ENCODE results near the gene SGTA.
"Not testable (repeated sequence)": the region's sequence is repeated elsewhere in the genome, so short reads cannot be mapped to it uniquely, and the experiment has no call there.

The SGTA gene

GRCh38 chr19:2722541-2723344, 60.3 kb downstream of the SGTA start:
- no peak for DNase-seq

- DNase-seq, result no peak
Measured at GRCh38 chr19:2721570-2722540, 61.2 kb downstream of the SGTA start.

- no peak for DNase-seq
Measured at GRCh38 chr19:2720777-2721569, 62.1 kb downstream of the SGTA start, which contains the start of gene DIRAS1. TSS of gene DIRAS1 (minus strand) at chr19:2721372. CDS start at chr19:2717806, 3,566 bp downstream.

GRCh38 chr19:2719920-2720776, 62.9 kb downstream of the SGTA start:
- DNase-seq, result peak in 1 of 2 experiments; percentile 45

- no peak for DNase-seq
Measured at GRCh38 chr19:2719232-2719735, 63.8 kb downstream of the SGTA start.

GRCh38 chr19:2717638-2718541, 65.2 kb downstream of the SGTA start:
- no peak for DNase-seq

- no peak for DNase-seq
Measured at GRCh38 chr19:2716722-2717637, 66.1 kb downstream of the SGTA start.

- DNase-seq, result no peak
Measured at GRCh38 chr19:2716275-2716650, 66.8 kb downstream of the SGTA start.

GRCh38 chr19:2715470-2716274, 67.4 kb downstream of the SGTA start:
- no peak for DNase-seq

GRCh38 chr19:2714531-2715269, 68.4 kb downstream of the SGTA start:
- DNase-seq, result no peak

- DNase-seq, result not testable (repeated sequence)
Measured at GRCh38 chr19:2714102-2714501, 69.0 kb downstream of the SGTA start.

- DNase-seq, result not testable (repeated sequence)
Measured at GRCh38 chr19:2713170-2713569, 69.9 kb downstream of the SGTA start.

- DNase-seq, result no peak
Measured at GRCh38 chr19:2711875-2712205, 71.2 kb downstream of the SGTA start.

GRCh38 chr19:2711172-2711874, 71.8 kb downstream of the SGTA start:
- DNase-seq, result no peak

GRCh38 chr19:2706251-2706650, 76.8 kb downstream of the SGTA start:
- DNase-seq, result no peak
